Activated naive CD4-positive, alpha-beta T cell treated with anti-CD3 and anti-CD28 coated beads for 36 hours (primary cell): ENCODE measurements around the gene TRIM62. TPM values are rescaled to one million over a fixed set of nuclear protein-coding genes. Genes with fewer than 3 reads are reported as not detected.
"Not testable (repeated sequence)": the region's sequence is repeated elsewhere in the genome, so short reads cannot be mapped to it uniquely, and the experiment has no call there.

Source experiments
- CTCF ChIA-PET: fragments of 350-600 bp; sonication (Branson Sonifier 250); formaldehyde crosslinking; loops from one replicate; lab custom pipeline; 2021; ENCODE audit warnings: antibody characterized with exemption; lab: Charles Lee
- DNase-seq: peaks from one replicate; pipeline ENCODE4 v3.0.0-alpha.2; 2020
- H3K27ac Mint-ChIP-seq: one replicate; pipeline ENCODE4 v1.8.0; 2021; ENCODE audit warnings: mild to moderate bottlenecking, mixed read lengths
- H3K27me3 Mint-ChIP-seq: one replicate; pipeline ENCODE4 v1.8.0; 2021; ENCODE audit warnings: low read depth, mixed read lengths
- H3K36me3 Mint-ChIP-seq: one replicate; pipeline ENCODE4 v1.8.0; 2021; ENCODE audit warnings: low read depth, mixed read lengths
- H3K4me1 Mint-ChIP-seq: one replicate; pipeline ENCODE4 v1.8.0; 2021; ENCODE audit warnings: low read depth, mixed read lengths
- H3K4me3 Mint-ChIP-seq: one replicate; pipeline ENCODE4 v1.8.0; 2021; ENCODE audit warnings: mild to moderate bottlenecking, moderate library complexity, mixed read lengths
- H3K9me3 Mint-ChIP-seq: one replicate; pipeline ENCODE4 v1.8.0; 2021; ENCODE audit warnings: mixed read lengths
- intact Hi-C: fragments of 100-400 bp; cut with micrococcal nuclease; formaldehyde crosslinking; loops from one replicate; pipeline ENCODE4 v1.15.1; 2023
- total RNA-seq, 2 experiments: library from RNA; stranded (reverse); gene quantifications; one replicate each; pipeline ENCODE4 v1.2.3, GENCODE V29; 2021

TRIM62 gene
- total RNA-seq, 2 experiments from 2014 or later = 1.5 TPM

DNA sequence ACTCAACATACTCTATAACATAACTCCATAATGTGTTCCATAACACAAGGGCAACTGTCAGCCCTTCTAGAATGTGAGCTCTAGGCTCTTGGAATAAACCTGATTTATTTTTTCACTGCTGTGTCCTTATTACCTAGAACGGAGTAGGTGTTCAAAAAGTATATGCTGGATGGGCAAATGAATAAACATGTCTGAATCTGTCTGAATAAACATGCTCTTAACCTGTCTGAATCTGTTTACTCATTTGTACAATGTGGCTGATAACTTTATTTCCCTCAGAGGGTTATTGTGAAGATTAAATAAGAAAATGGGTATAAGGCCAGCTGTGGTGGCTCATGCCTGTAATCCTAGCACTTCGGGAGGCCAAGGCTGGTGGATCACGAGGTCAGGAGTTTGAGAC lies 58.6 kb downstream of the TRIM62 start:
- no peak for DNase-seq
- no peaks in the 10 kb centered on the region for H3K27me3 Mint-ChIP-seq
- CTCF ChIA-PET = no interaction called here
- H3K36me3 Mint-ChIP-seq = peaks cover 9% of the 10 kb centered on the region
- H3K9me3 Mint-ChIP-seq = peaks cover 2% of the 10 kb centered on the region
- no peak overlapping the region for H3K4me3 Mint-ChIP-seq
- peaks cover 13% of the 10 kb centered on the region for H3K4me1 Mint-ChIP-seq
- intact Hi-C loops = no loop called here
- H3K27ac Mint-ChIP-seq = no peak overlapping the region

DNA sequence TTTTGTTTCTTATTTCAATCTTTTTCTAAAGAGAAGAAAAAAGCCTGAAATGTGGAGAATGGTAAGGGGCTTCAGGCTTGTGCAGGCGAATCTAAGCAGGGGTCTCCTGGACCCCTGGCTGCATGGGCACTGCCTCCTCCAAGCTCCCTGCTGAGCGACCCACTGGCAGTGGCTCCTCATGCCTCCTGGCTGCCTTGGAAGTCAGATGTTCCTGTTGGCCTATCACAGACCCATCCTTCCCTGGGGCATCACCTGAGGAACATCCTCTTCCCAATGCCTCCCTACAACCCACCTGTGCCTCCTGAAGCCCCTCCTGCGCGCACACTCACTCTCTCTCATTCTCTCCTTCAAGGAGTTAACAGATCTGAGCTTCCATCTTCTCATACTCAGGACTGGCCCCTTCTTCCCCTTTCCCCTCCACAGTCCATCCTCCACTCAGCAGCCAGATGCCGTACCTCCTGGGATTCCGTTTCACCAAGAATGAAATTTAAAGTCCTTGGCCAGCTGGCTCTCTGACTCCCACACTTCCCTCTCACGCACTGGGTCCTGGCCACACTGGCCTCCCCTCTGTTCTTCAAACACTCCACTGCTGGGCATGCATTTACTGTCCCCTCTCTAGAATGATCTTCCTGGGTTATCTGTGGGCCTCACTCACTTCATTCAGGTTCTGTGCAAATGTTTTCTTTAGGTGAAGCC lies 59.2 kb downstream of the TRIM62 start:
- Mint-ChIP-seq H3K4me1 (peaks cover 13% of the 10 kb centered on the region), H3K4me3 (no peak overlapping the region), H3K27me3 (no peaks in the 10 kb centered on the region), H3K36me3 (peaks cover 9% of the 10 kb centered on the region), H3K9me3 (peaks cover 2% of the 10 kb centered on the region), H3K27ac (no peak overlapping the region)
- intact Hi-C loops = no loop called here
- no peak for DNase-seq
- CTCF ChIA-PET = no interaction called here

DNA sequence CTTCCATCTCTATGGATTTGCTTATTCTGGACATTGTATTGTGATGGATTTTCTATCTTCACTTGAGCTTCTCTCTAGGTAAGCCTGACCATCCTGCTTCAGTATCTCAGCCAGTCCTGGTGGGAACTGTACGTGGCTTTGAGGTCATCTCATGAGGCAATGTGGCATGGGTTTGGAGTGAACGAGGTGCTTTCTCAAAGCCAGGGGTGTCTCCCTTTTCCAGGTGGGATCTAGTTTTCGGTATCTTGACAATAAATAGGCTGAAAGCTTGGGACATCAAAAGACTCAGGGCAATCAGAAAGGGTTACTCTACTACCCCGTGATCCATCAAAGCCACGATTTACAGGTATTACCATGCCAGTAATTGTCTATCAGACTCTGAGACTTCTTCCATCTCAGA lies 60.1 kb downstream of the TRIM62 start:
- intact Hi-C loops = no loop called here
- CTCF ChIA-PET = no interaction called here
- Mint-ChIP-seq H3K36me3 (peaks cover 9% of the 10 kb centered on the region), H3K4me3 (no peak overlapping the region), H3K9me3 (peaks cover 2% of the 10 kb centered on the region), H3K27me3 (no peaks in the 10 kb centered on the region), H3K4me1 (peaks cover 11% of the 10 kb centered on the region), H3K27ac (no peak overlapping the region)
- no peak for DNase-seq

DNA sequence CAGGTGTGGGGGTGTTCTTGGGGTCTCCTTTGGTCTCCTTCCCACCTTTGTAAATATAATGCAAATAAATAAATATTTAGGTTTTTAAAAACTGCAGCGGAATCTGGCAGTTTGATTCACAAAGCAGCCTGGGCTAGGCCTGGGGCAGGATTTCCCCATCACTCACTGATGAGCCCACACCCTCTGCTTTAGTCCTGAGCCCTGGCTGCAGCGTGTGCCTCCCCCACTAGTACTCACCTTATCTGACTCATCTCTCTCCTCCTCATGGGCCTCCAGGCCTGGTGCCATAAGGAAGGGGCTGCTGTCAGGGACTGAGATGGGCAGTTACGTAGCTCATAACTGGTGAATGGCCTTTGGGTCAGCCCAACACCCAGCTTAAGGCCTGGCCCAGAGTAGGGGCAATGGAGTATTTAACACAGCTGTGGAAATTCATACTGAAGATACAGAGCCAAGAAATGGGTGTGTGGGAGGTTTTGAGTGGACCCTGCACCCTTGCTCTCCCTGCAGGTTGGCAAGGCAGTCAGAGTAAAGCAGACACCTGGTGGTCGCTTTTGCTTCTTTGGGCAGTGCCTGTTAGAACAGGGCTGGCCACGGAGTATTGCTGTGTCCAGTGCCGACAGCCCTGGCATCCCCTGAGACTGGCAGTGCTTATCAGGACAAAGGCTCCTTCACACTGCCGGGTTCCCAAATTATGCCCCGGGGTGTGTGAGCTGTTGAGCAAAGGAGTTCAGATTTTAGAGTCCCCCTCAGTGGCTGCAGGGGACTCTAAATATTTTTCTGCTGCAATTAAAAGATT lies 61.2 kb downstream of the TRIM62 start:
- Mint-ChIP-seq H3K36me3 (peaks cover 7% of the 10 kb centered on the region), H3K4me3 (no peak overlapping the region), H3K27me3 (no peaks in the 10 kb centered on the region), H3K9me3 (peaks cover 2% of the 10 kb centered on the region), H3K4me1 (peaks cover 4% of the 10 kb centered on the region), H3K27ac (no peak overlapping the region)
- intact Hi-C loops = no loop called here
- DNase-seq = no peak
- CTCF ChIA-PET = no interaction called here

DNA sequence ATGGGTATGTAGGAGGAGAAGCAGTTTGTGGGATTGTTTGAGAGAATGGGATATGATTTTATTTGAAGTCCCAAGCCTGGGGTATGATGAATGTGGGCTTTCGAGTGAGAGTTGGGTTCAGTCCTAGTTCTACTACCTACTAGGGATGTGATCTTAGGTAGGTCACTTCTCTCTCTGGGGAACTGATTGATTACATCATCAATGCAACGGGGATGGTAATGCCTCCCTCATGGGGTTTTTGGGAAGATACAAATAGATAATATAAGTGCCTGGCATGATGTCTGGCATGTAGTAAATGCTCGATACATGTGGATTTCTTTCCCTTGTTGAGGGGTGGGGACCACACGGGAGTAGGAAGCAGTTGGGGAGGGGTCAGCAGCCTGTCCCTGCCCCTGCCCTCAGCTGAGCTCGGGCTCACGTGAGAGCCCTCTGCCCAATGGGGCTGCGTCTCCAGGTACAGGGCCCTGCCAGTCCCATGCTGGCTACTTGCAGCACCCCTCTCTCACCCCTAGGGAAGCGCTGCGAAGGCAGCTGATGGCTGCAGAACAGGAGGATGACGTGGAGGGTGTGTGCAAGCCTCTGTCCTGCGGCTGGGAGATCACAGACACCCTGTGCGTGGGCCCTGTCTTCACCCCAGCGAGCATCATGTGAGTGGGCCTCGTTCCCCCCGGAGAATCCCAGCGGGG lies 62.2 kb downstream of the TRIM62 start:
- H3K36me3 Mint-ChIP-seq = peaks cover 3% of the 10 kb centered on the region
- H3K9me3 Mint-ChIP-seq = no peaks in the 10 kb centered on the region
- no peaks in the 10 kb centered on the region for H3K27me3 Mint-ChIP-seq
- no peak overlapping the region for H3K27ac Mint-ChIP-seq
- no peak overlapping the region for H3K4me3 Mint-ChIP-seq
- H3K4me1 Mint-ChIP-seq = no peaks in the 10 kb centered on the region
- DNase-seq = no peak
- CTCF ChIA-PET = no interaction called here
- intact Hi-C loops = no loop called here

DNA sequence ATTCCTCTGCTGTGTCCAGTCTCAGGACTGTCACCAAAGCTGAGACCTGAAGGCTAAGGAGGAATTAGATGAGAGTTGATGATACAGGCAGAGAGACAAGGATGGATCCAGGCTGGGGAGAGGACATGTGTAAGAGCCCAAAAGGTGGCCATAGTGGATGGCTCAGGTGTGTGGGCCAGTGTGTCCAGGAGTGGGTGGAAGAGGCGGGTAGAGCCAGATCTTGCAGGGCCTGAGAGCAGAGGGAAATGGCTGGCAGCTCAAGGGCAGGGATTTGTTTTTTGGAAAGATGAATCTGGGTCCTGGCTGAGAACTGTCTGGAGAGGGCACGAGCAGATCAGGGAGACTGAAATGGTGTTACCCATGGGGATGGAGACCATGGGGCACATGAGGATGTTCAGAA lies 62.8 kb downstream of the TRIM62 start:
- no peak for DNase-seq
- Mint-ChIP-seq H3K9me3 (no peaks in the 10 kb centered on the region), H3K27me3 (no peaks in the 10 kb centered on the region), H3K4me3 (no peak overlapping the region), H3K27ac (no peak overlapping the region), H3K36me3 (no peaks in the 10 kb centered on the region), H3K4me1 (no peaks in the 10 kb centered on the region)
- intact Hi-C loops = no loop called here
- CTCF ChIA-PET = no interaction called here

DNA sequence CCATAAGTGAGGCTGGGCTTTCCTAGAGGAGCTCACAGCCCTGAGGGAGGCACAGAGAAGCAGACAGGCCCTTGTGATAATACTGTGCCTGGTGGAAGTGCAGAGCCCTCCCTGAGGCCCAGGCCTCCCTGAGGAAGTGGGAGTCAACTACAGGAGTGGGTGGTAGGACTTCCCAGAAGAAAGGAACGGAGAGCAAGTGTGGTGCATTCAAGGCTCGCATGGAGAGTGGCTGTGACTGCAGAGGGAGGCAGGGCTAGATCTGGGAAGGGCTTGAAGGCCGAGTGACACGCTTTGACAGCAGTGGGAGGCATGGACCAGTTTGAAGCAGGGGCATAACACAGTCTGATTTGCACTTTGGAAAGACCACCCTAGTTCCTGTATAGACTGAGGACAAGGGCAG lies 63.6 kb downstream of the TRIM62 start:
- CTCF ChIA-PET = interaction anchor here (0.9 kb wide), 1 partner anchor 9 kb away, joined by 4 read pairs; no protein-coding TSS in a partner anchor
- no peak overlapping the region for H3K4me3 Mint-ChIP-seq
- H3K36me3 Mint-ChIP-seq = no peaks in the 10 kb centered on the region
- H3K4me1 Mint-ChIP-seq = no peaks in the 10 kb centered on the region
- no peaks in the 10 kb centered on the region for H3K27me3 Mint-ChIP-seq
- H3K9me3 Mint-ChIP-seq = no peaks in the 10 kb centered on the region
- intact Hi-C loops = no loop called here
- no peak overlapping the region for H3K27ac Mint-ChIP-seq
- no peak for DNase-seq

DNA sequence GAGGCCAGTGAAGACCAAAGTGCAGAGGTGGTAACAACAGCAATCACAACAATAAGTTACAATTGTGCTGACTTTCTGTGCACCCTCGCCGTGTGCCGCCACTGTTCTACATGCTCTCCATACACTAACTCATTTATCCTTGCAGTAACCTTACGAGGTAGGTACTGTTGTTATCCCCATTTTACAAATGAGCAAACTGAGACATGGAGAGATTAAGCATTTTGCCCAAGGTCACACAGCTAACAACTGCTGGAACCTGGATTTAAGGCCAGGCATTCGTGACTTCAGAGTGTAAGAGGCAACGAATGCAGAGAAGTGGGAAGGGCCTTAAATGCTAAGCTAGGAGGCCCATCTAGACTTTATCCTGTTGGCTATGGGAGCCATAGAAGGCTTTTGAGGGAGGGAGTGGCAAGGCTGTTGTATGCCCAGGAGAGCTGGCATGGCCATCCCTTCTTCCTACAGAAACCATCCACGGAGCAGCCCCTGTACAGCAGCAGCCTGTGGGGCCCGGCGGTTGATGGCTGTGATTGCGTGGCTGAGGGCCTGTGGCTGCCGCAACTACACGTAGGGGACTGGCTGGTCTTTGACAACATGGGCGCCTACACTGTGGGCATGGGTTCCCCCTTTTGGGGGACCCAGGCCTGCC lies 64.3 kb downstream of the TRIM62 start:
- CTCF ChIA-PET = no interaction called here

DNA sequence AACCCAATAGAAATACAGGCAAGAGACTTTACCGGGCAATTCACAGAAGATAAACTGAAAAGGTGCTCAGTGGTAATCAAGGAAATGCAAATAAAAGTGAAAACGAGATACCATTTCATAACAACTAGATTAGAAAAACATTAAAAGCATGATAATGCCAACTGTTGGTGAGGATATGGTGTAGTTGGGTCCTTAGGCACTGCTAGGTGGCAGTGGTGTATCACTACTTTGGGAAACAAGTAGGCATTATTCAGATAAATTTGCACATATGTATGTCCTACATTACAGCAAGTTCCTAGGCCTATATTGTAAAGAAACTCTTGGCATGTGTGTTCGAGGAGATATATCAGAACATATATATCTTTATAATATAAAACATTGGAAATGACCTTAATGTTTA lies 69.9 kb downstream of the TRIM62 start:
- no peak overlapping the region for H3K4me3 Mint-ChIP-seq
- H3K4me1 Mint-ChIP-seq = no peaks in the 10 kb centered on the region
- intact Hi-C loops = loop anchor here (1.0 kb wide), 3 partner anchors 186 to 358 kb away; no protein-coding TSS in a partner anchor
- DNase-seq = no peak
- H3K9me3 Mint-ChIP-seq = peaks cover 7% of the 10 kb centered on the region
- no peak overlapping the region for H3K27ac Mint-ChIP-seq
- peaks cover 2% of the 10 kb centered on the region for H3K36me3 Mint-ChIP-seq
- no peaks in the 10 kb centered on the region for H3K27me3 Mint-ChIP-seq
- CTCF ChIA-PET = interaction anchor here (0.7 kb wide), 1 partner anchor 35 kb away, joined by 3 read pairs; no protein-coding TSS in a partner anchor

More for the DNA sequence above, 64.3 kb downstream of the TRIM62 start:
- Mint-ChIP-seq H3K27ac (no peak overlapping the region), H3K27me3 (no peaks in the 10 kb centered on the region), H3K9me3 (no peaks in the 10 kb centered on the region), H3K4me3 (no peak overlapping the region), H3K36me3 (no peaks in the 10 kb centered on the region), H3K4me1 (no peaks in the 10 kb centered on the region)
- no peak for DNase-seq
- intact Hi-C loops = no loop called here

DNA sequence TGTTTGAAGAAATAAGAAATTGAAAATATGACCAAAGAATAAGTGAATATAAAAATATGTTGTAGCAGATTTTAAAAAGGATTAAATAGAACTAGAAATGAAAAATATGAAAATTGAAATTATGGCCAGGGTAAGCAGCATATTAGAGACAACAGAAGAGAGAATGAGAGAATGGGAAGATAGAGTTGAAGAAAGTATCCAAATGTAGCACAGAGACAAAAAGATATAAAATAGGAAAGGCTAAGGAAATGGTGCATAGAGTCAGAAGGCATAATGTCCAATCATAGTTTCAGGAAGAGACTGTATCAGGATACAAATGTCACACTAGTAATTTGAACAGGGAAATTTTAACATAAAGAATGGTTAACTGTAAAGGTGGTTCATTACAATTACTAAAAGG lies 71.4 kb downstream of the TRIM62 start:
- Mint-ChIP-seq H3K9me3 (peaks cover 7% of the 10 kb centered on the region), H3K36me3 (peaks cover 2% of the 10 kb centered on the region), H3K4me3 (no peak overlapping the region), H3K4me1 (no peaks in the 10 kb centered on the region), H3K27ac (no peak overlapping the region), H3K27me3 (no peaks in the 10 kb centered on the region)
- intact Hi-C loops = no loop called here
- CTCF ChIA-PET = no interaction called here
- no peak for DNase-seq

DNA sequence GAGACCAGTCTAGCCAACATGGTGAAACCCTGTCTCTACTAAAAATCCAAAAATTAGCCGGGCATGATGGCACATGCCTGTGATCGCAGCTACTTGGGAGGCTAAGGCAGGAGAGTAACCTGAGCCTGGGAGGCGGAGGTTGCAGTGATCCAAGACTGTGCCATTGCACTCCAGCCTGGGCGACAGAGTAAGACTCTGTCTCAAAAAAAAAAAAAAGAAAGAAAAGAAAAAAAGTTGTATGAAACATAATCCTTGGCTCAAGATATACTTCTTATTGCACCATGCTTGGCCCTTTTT lies 81.8 kb downstream of the TRIM62 start:
- H3K9me3 Mint-ChIP-seq, DNase-seq, H3K36me3 Mint-ChIP-seq, intact Hi-C loops, H3K4me3 Mint-ChIP-seq, H3K27me3 Mint-ChIP-seq: not testable (repeated sequence)
- H3K27ac Mint-ChIP-seq = peak overlapping the region; percentile 77
- CTCF ChIA-PET = interaction anchor here (1.3 kb wide), 1 partner anchor 14 kb away, joined by 5 read pairs; no protein-coding TSS in a partner anchor
- peaks cover 28% of the 10 kb centered on the region for H3K4me1 Mint-ChIP-seq
